Measurements from ENCODE around the gene LIPN.

LIPN gene

GRCh38 chr10:88781206-88781605 lies 21.4 kb downstream of the LIPN start:
- no peak for DNase-seq
- intact Hi-C loops (cut with DNase I): no loop called here

- intact Hi-C loops (cut with DNase I): no loop called here
- no peak for DNase-seq
Observed at GRCh38 chr10:88782222-88782621, 22.4 kb downstream of the LIPN start.

- DNase-seq: no peak
- intact Hi-C loops (cut with DNase I): no loop called here
Observed at GRCh38 chr10:88783724-88784123, 23.9 kb downstream of the LIPN start.

- intact Hi-C loops (cut with DNase I): no loop called here
- no peak for DNase-seq
Observed at GRCh38 chr10:88786032-88786770, 26.4 kb downstream of the LIPN start.

- intact Hi-C loops (cut with DNase I): no loop called here
- no peak for DNase-seq
Observed at GRCh38 chr10:88787463-88787862, 27.6 kb downstream of the LIPN start.

GRCh38 chr10:88788924-88789323 lies 29.1 kb downstream of the LIPN start:
- intact Hi-C loops (cut with DNase I): no loop called here
- DNase-seq: no peak

GRCh38 chr10:88791924-88792323 lies 32.1 kb downstream of the LIPN start:
- intact Hi-C loops (cut with DNase I): no loop called here
- DNase-seq: no peak

- intact Hi-C loops (cut with DNase I): no loop called here
Observed at GRCh38 chr10:88792661-88793060, 32.8 kb downstream of the LIPN start.

GRCh38 chr10:88793712-88794299 lies 34.0 kb downstream of the LIPN start:
- no peak for DNase-seq
- intact Hi-C loops (cut with DNase I): no loop called here

More at GRCh38 chr10:88792661-88793060, 32.8 kb downstream of the LIPN start:
- DNase-seq: peak in 6 of 10 donors; percentile 5 to 81 (median 19)

- DNase-seq: no peak
- intact Hi-C loops (cut with DNase I): no loop called here
Observed at GRCh38 chr10:88794731-88795130, 34.9 kb downstream of the LIPN start.

GRCh38 chr10:88800152-88801125 lies 40.6 kb downstream of the LIPN start:
- DNase-seq: no peak
- intact Hi-C loops (cut with DNase I): no loop called here

GRCh38 chr10:88802523-88803285 lies 42.9 kb downstream of the LIPN start, which contains the start of gene LIPM:
TSS of gene LIPM (plus strand) at chr10:88802730. CDS start at chr10:88802897, 167 bp downstream.
- no peak for DNase-seq
- intact Hi-C loops (cut with DNase I): no loop called here

GRCh38 chr10:88803641-88804040 lies 43.8 kb downstream of the LIPN start:
- no peak for DNase-seq
- intact Hi-C loops (cut with DNase I): no loop called here

GRCh38 chr10:88804083-88804812 lies 44.4 kb downstream of the LIPN start:
- DNase-seq: no peak
- intact Hi-C loops (cut with DNase I): no loop called here

GRCh38 chr10:88805361-88805760 lies 45.5 kb downstream of the LIPN start:
- no peak for DNase-seq
- intact Hi-C loops (cut with DNase I): no loop called here

GRCh38 chr10:88805924-88806323 lies 46.1 kb downstream of the LIPN start:
- no peak for DNase-seq
- intact Hi-C loops (cut with DNase I): no loop called here

- intact Hi-C loops (cut with DNase I): loop anchor here (10.0 kb wide), 1 partner anchor 245 kb away; no protein-coding TSS in a partner anchor
- no peak for DNase-seq
Observed at GRCh38 chr10:88809621-88810020, 49.8 kb downstream of the LIPN start.

GRCh38 chr10:88810196-88810961 lies 50.6 kb downstream of the LIPN start:
- intact Hi-C loops (cut with DNase I): loop anchor here (10.0 kb wide), 1 partner anchor 246 kb away; no protein-coding TSS in a partner anchor
- no peak for DNase-seq

- intact Hi-C loops (cut with DNase I): loop anchor here (10.0 kb wide), 1 partner anchor 248 kb away; no protein-coding TSS in a partner anchor
- no peak for DNase-seq
Observed at GRCh38 chr10:88813200-88813599, 53.4 kb downstream of the LIPN start.

Data from posterior cingulate gyrus (tissue), 11 donors.